Fibroblast of lung (primary cell): ENCODE results near the gene FAM72D.
"Not testable (repeated sequence)": the region's sequence is repeated elsewhere in the genome, so short reads cannot be mapped to it uniquely, and the experiment has no call there.

Experiments
- EZH2 ChIP-seq: IDR thresholded peaks from 2 replicates; pipeline ENCODE4 v1.5.1; 2012; ENCODE audit warnings: low read length, control low read depth, mild to moderate bottlenecking; ENCODE audit errors: missing control alignments
- TF ChIP-seq, protein P1 (sequence below), 2 donors: IDR thresholded peaks in 1 of 2; conservative IDR thresholded peaks in 1 of 2; 1 replicate in 1 of 2; 2 replicates in 1 of 2; pipeline ENCODE4 v1.5.1; 2011 to 2012; ENCODE audit warnings: low read length in 2 of 2, control low read depth in 1 of 2, inconsistent platforms in 1 of 2, low read depth in 1 of 2, mild to moderate bottlenecking in 1 of 2

DNA sequence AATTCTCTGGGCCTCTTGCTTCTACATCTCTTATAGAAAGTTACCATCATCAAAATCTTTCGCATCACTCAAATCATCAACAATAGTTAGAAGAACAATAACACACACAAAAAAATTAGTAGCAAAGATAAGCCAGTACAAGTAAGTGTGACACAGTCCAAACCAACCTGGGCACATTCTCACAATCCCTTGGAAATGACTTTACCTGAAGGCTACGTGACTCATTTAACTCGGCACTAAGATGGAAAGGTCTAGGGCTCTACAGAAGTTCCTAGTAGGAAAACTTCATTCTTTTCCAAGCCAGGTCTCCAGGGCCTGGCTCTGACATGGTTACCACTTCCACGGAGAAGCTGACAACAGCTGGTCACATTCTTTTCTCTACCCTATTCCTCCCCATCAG lies 42.3 kb upstream of the FAM72D start:
- not testable (repeated sequence) for TF ChIP-seq EZH2
- TF ChIP-seq, protein P1, sequence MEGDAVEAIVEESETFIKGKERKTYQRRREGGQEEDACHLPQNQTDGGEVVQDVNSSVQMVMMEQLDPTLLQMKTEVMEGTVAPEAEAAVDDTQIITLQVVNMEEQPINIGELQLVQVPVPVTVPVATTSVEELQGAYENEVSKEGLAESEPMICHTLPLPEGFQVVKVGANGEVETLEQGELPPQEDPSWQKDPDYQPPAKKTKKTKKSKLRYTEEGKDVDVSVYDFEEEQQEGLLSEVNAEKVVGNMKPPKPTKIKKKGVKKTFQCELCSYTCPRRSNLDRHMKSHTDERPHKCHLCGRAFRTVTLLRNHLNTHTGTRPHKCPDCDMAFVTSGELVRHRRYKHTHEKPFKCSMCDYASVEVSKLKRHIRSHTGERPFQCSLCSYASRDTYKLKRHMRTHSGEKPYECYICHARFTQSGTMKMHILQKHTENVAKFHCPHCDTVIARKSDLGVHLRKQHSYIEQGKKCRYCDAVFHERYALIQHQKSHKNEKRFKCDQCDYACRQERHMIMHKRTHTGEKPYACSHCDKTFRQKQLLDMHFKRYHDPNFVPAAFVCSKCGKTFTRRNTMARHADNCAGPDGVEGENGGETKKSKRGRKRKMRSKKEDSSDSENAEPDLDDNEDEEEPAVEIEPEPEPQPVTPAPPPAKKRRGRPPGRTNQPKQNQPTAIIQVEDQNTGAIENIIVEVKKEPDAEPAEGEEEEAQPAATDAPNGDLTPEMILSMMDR (conservative IDR thresholded peaks at IDR 0.05 in 1 of 2, IDR thresholded peaks at IDR 0.05 in 1 of 2; ENCODE audit: low read depth in 1 of 2, low read length in 2 of 2): not testable (repeated sequence)
